ENCODE results near the gene RYR1.
"Not testable (repeated sequence)": the region's sequence is repeated elsewhere in the genome, so short reads cannot be mapped to it uniquely, and the experiment has no call there.

Gene RYR1

GRCh38 chr19:38517321-38517720 is 83.8 kb downstream of the RYR1 start:
- H4K20me1 ChIP-seq (ENCODE audit: insufficient read depth, low read length) = no peaks in the 10 kb centered on the region
- no peaks in the 10 kb centered on the region for H3K9me2 ChIP-seq (replicated peaks; ENCODE audit: insufficient read depth, low read length)
- H3K4me2 ChIP-seq (ENCODE audit: low read depth, low read length) = no peak overlapping the region
- H3K9ac ChIP-seq (ENCODE audit: low read length) = no peak overlapping the region
- no peak overlapping the region for H2AFZ ChIP-seq (ENCODE audit: low read length)
- no peak overlapping the region for H3K27ac ChIP-seq (ENCODE audit: low read length)
- TF ChIP-seq EZH2 (optimal IDR thresholded peaks at IDR 0.05; ENCODE audit: low read depth, low read length) (no peak), CTCF (IDR thresholded peaks at IDR 0.05; ENCODE audit: low read length) (no peak), EZH2phosphoT487 (IDR thresholded peaks at IDR 0.05; ENCODE audit: low read length) (no peak)
- DNase-seq = no peak
- peaks cover 38% of the 10 kb centered on the region for H3K27me3 ChIP-seq (replicated peaks; ENCODE audit: insufficient read depth, low read length)
- H3K4me3 ChIP-seq (ENCODE audit: low read length) = no peak overlapping the region
- no peaks in the 10 kb centered on the region for H3K4me1 ChIP-seq (ENCODE audit: low read length)
- H3K9me3 ChIP-seq (replicated peaks; ENCODE audit: insufficient read depth, low read length) = no peaks in the 10 kb centered on the region
- no peaks in the 10 kb centered on the region for H3K36me3 ChIP-seq (replicated peaks; ENCODE audit: insufficient read depth, low read length)
- H3F3A ChIP-seq (ENCODE audit: insufficient read depth, low read length) = no peaks in the 10 kb centered on the region
- no peaks in the 10 kb centered on the region for H3K79me2 ChIP-seq (ENCODE audit: low read length)

DNA sequence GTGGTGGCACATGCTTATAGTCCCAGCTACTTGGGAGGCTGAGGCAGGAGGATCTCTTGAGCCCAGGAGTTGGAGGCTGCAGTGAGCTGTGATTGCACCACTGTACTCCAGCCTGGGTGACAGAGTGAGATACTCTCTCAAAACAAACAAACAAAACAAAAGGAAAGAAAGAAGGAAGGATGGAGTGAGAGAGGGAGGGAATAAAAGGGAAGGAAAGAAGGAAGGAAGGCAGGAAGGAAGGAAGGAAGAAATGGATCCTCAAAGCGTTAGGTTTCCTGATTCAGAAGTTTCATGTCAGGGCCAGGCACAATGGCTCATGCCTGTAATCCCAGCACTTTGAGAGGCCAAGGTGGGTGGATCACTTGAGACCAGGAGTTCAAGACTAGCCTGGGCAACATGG is 84.5 kb downstream of the RYR1 start:
- H3K9me2 ChIP-seq (replicated peaks; ENCODE audit: insufficient read depth, low read length); H3K4me3 ChIP-seq (ENCODE audit: low read length); H3K9ac ChIP-seq (ENCODE audit: low read length); H3K4me2 ChIP-seq (ENCODE audit: low read depth, low read length); H3K4me1 ChIP-seq (ENCODE audit: low read length); H3K36me3 ChIP-seq (replicated peaks; ENCODE audit: insufficient read depth, low read length); H3K27ac ChIP-seq (ENCODE audit: low read length); H3K9me3 ChIP-seq (replicated peaks; ENCODE audit: insufficient read depth, low read length); DNase-seq; H2AFZ ChIP-seq (ENCODE audit: low read length); H3F3A ChIP-seq (ENCODE audit: insufficient read depth, low read length); H3K79me2 ChIP-seq (ENCODE audit: low read length); H4K20me1 ChIP-seq (ENCODE audit: insufficient read depth, low read length): not testable (repeated sequence)
- peaks cover 33% of the 10 kb centered on the region for H3K27me3 ChIP-seq (replicated peaks; ENCODE audit: insufficient read depth, low read length)

GRCh38 chr19:38519168-38519567 is 85.7 kb downstream of the RYR1 start:
- DNase-seq = no peak
- Histone ChIP-seq H3K27ac (ENCODE audit: low read length) (no peak overlapping the region), H3K9me2 (replicated peaks; ENCODE audit: insufficient read depth, low read length) (no peaks in the 10 kb centered on the region), H3F3A (ENCODE audit: insufficient read depth, low read length) (no peaks in the 10 kb centered on the region), H4K20me1 (ENCODE audit: insufficient read depth, low read length) (no peaks in the 10 kb centered on the region), H2AFZ (ENCODE audit: low read length) (no peak overlapping the region), H3K9ac (ENCODE audit: low read length) (no peak overlapping the region), H3K4me3 (ENCODE audit: low read length) (no peak overlapping the region), H3K4me1 (ENCODE audit: low read length) (no peaks in the 10 kb centered on the region), H3K27me3 (replicated peaks; ENCODE audit: insufficient read depth, low read length) (peaks cover 30% of the 10 kb centered on the region), H3K36me3 (replicated peaks; ENCODE audit: insufficient read depth, low read length) (no peaks in the 10 kb centered on the region), H3K9me3 (replicated peaks; ENCODE audit: insufficient read depth, low read length) (no peaks in the 10 kb centered on the region), H3K4me2 (ENCODE audit: low read depth, low read length) (no peak overlapping the region), H3K79me2 (ENCODE audit: low read length) (no peaks in the 10 kb centered on the region)
- no peak for TF ChIP-seq EZH2phosphoT487 (IDR thresholded peaks at IDR 0.05; ENCODE audit: low read length)
- no peak for TF ChIP-seq CTCF (IDR thresholded peaks at IDR 0.05; ENCODE audit: low read length)
- no peak for TF ChIP-seq EZH2 (optimal IDR thresholded peaks at IDR 0.05; ENCODE audit: low read depth, low read length)

- no peak for DNase-seq
Measured at GRCh38 chr19:38519988-38520387, 86.5 kb downstream of the RYR1 start.

More at GRCh38 chr19:38519988-38520387, 86.5 kb downstream of the RYR1 start:
- TF ChIP-seq EZH2 (optimal IDR thresholded peaks at IDR 0.05; ENCODE audit: low read depth, low read length) = no peak
- peaks cover 38% of the 10 kb centered on the region for H3K27me3 ChIP-seq (replicated peaks; ENCODE audit: insufficient read depth, low read length)
- H3K4me1 ChIP-seq (ENCODE audit: low read length) = no peaks in the 10 kb centered on the region
- no peaks in the 10 kb centered on the region for H3K36me3 ChIP-seq (replicated peaks; ENCODE audit: insufficient read depth, low read length)
- no peaks in the 10 kb centered on the region for H3F3A ChIP-seq (ENCODE audit: insufficient read depth, low read length)
- H3K9me3 ChIP-seq (replicated peaks; ENCODE audit: insufficient read depth, low read length) = no peaks in the 10 kb centered on the region
- no peaks in the 10 kb centered on the region for H3K79me2 ChIP-seq (ENCODE audit: low read length)
- H3K27ac ChIP-seq (ENCODE audit: low read length) = no peak overlapping the region
- H2AFZ ChIP-seq (ENCODE audit: low read length) = no peak overlapping the region
- H3K4me2 ChIP-seq (ENCODE audit: low read depth, low read length) = no peak overlapping the region
- H3K4me3 ChIP-seq (ENCODE audit: low read length) = no peak overlapping the region
- H3K9me2 ChIP-seq (replicated peaks; ENCODE audit: insufficient read depth, low read length) = no peaks in the 10 kb centered on the region
- no peaks in the 10 kb centered on the region for H4K20me1 ChIP-seq (ENCODE audit: insufficient read depth, low read length)
- no peak overlapping the region for H3K9ac ChIP-seq (ENCODE audit: low read length)

All from MM.1S (cell line).